GM21786 (cell line): Measurements from ENCODE around the gene PIK3C2G.
"Not testable (repeated sequence)": the region's sequence is repeated elsewhere in the genome, so short reads cannot be mapped to it uniquely, and the experiment has no call there.

ENCODE experiments used
- ATAC-seq: cut with Tn5 transposase; IDR thresholded peaks from one replicate; pipeline ENCODE4 v1.9.1; 2021; ENCODE audit not compliant: unreplicated experiment

The PIK3C2G gene

DNA sequence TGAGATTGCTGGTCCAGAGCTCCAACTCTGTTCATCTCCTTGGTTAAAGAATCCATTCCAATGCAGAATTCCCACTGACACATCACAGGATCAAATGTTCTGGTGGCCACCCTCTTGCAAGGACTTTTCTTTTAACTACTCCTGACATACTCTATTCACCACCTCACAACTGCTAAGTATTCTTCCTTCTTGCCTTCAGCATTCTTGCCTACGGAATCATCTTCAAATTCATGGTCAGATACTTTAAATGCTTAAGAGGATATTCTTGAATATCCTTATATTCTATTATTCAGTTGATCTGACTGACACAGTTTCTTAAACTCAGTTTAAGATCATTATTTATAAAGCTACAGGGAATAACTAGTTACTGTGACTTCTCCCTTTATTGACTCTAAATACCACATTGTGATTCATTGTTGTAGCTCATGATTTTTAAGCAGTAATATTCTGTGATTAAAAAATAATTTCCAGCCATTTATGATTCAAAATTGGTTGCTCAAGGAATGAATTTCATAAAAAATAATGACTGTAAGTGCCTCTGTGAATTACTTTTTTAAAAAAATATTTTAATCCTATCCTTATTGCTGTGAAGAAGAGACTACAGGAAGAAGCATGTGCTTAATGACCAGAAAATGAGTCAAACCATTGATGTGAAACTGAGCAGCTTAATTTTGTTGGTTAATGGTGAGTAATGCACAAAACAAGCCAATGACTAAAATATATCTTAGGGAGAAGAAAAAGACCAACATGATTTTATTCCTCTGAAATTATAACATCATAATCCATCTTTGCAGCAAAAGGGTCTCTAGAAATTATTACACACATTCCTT, 207.1 kb downstream of the PIK3C2G start:
- no peak for ATAC-seq

DNA sequence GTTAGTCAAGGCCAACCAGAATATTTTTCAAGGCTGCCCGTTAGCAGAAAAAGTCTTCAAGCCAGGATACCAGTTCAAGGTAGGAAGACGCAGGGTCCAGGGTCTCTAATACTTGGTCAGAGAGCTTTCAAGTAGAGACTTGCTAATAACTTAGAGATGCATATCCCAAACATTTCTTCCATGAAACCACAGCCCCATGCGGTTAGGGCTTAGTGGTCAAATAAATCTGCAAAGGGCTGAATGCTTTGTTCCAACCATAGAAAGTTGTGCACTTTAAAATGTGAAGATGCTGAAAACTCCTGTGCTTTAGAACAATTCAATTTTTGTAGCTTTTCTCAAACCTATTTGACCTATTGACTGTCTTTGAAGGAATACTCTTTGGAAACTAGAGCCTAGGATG, 208.9 kb downstream of the PIK3C2G start:
- ATAC-seq: no peak

DNA sequence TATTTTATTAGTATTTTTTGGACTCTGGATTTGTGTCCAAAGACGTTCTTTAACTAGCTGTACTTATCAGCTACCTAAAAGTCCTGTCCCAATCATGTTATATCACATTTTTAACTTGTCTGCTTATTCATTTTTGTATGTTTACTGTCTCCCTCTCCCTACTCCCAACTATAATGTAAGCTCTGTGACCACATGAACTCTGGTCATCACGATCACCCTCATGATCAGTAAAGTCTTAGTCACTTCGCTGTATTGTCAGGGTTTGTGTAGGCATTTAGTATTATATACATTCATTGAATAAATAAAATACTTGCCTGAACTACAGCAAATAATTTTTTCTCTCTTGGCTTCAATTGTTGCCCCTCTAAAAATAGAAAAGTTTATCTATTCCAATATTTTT, 211.0 kb downstream of the PIK3C2G start:
- ATAC-seq: no peak

DNA sequence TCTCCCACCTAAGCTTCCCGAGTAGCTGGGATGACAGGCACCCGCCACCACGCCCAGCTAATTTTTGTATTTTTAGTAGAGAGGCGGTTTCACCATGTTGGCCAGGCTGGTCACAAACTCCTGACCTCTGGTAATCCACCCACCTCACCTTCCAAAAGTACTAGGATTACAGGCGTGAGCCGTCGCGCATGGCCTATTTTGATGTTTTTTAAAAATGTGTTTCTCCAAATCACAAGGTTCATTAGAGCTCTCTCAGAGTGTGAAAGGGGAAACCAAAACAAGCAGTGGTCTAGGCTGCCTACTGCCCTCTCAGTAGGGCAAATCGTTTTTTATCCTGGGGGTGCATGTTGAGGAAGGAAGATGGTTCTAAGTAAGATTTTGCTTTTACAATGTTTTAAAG, 211.5 kb downstream of the PIK3C2G start:
- ATAC-seq: no peak

DNA sequence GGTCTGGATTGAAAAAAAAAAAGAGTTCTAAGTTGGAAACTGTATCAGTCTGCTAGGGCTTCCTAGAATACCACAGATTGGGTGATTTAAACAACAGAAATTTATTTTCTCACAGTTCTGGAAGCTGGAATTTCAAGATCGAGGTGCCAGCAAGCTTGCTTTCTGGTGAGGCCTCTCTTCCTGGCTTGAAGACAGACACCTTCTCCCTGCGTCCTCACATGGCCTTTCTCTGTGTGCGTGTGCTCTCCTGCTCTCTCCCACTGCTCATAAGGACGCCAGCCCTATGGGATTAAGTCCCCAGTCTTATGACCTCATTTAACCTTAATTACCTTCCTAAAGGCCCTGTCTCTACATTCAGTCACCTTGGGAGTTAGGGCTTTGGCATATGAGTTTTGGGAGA, 215.5 kb downstream of the PIK3C2G start:
- no peak for ATAC-seq

DNA sequence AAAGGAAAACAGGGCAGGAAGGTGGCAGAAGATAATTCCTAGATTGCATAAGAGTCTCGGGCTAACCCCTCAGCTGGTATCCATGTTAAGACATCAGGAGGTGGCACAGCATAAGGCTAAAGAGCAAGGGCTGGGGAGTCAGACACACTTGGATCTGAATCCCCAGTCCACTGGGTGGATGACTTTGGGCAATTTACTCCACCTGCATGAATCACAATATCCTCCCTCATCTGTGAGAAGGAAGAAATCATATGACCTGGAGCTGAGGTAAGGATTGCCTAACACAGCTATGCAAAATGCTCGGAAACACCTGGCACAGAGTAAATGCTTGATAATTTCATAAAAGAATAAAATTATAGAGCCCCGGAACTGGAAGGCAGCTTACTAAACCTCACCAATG, 217.9 kb downstream of the PIK3C2G start:
- ATAC-seq: no peak

DNA sequence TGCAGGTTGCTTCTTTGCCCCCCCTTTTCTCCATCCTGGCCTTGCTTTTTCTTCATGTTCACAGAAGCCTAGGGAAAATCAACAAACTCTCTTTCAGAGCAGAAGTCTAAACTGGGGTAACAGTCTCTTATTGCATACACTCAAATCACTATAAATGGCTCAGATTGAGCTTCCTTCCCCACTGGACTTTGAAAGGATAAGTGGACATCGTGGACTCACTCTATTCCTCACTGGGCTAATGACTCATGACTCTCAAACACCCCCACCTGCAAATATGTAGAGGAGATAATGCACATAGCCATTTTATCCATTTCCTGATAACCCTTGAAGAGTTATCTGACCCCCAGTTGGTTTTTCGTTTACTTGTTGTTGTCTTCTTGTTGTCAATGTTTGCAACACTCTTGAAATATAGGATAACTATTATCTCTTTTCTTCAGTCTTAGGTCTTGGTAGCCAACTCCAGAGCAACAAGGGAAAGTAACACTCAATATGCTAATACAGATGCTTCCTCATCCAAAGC, 221.3 kb downstream of the PIK3C2G start:
- no peak for ATAC-seq

DNA sequence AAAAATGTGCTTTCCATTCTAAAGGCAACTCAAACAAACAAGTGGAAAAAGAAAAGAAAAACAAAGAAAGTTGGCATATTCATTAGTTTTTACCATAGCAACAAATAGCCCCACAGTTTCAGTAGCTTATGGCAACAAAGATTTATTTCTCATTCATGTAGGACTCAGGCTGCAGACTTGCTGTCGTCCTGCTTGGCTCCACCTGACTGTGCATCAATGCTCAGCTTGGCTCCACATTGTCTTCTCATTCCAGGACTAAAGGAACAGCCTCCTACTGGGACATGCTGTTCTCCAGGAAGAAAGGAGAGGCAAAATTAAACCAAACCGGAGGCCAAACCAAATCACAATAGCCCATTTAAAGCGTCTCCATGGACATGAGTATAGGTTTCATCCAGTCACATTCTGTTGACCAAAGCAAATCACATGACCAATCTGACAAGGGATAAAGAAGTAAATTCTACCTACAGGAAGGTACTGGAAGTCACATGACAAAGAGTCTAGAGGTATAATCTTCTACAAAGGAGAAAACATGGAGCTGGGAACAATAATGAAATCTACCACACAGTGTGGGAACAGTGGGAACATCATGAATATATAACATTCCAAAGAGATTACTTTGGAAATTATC, 222.5 kb downstream of the PIK3C2G start:
- no peak for ATAC-seq

DNA sequence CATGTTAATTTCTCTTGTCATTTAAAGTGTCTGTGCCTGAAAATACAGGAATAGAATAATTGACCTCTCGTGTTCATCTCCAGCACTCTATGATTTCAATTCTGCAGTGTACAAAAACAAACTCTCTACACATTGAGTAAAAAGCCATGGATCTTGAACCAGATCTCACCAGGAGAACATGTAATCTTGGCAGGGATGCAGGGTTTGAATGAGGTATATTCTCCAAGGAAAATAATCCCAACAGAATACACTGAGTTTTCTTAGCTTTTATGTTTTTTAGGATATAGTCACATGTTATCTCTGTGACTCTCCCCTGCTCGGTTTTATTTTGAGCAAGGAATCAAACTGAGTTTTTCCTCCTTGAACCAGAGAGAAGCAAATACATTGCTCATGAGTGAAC, 224.7 kb downstream of the PIK3C2G start:
- ATAC-seq: no peak

DNA sequence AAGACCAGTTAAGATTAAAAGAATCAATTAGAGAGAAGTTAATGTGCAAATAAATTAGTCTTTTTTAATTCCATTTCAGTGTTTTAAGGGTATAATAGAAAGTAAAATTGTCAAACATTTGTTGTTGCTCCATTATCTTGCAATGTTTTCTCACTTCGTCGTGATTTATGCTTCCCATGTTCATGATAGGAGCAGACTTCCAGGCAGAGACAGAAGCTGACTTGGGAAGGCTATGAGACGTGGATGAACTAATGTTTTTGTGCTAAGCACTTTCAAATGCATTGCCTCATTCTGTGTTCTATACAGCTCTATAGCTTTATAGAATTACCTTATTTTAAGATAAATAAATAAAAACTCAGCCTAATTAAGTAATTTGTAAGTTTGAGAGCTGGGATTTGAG, 226.2 kb downstream of the PIK3C2G start:
- no peak for ATAC-seq

DNA sequence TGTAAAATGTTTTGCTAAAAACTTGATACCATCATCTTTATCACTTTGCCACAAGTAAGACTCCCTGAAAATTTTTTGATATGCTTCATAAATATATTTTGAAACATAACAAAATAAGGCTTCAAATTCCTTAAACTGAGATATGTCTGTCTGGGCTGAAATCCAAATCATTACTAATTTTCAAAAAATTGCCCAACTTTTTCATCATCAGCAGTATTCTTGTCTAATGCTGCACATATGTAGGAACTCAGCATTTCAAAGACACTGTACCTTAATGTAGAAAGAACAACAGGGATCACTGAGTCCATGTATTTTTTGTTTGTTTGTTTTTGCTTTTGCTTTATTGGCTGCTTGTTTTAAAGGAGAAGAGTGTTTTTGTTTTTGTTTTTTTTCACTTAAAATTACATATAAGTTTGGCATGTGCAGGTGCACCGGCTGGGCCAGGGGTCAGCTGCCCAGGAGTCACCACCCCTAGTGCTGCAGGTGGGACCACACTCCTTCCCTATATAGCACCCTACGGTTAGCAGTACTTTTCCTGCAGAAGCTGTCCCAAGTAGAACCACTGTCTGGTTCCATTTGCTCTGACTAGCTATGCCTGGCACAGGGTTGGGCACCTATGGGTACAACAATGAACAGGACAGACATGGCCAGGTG, 231.2 kb downstream of the PIK3C2G start:
- no peak for ATAC-seq

DNA sequence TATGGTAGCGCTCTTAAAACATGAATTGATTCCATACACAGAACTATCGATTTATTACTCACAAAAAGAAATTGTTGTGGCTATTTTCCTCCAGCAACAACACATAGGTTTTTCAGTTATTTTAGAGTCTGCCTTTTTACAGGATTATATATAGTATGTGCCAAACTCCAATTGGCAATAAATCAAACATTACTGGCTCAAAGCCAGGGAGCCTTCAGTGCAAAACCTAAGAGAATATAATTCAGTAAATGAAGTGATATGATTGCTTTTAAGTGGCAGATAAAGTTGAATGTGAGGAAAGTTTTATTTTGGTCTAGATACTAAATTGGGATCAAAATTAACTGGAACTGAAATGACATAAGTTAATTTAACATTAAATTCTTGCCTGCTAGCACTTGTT, 234.8 kb downstream of the PIK3C2G start:
- no peak for ATAC-seq

DNA sequence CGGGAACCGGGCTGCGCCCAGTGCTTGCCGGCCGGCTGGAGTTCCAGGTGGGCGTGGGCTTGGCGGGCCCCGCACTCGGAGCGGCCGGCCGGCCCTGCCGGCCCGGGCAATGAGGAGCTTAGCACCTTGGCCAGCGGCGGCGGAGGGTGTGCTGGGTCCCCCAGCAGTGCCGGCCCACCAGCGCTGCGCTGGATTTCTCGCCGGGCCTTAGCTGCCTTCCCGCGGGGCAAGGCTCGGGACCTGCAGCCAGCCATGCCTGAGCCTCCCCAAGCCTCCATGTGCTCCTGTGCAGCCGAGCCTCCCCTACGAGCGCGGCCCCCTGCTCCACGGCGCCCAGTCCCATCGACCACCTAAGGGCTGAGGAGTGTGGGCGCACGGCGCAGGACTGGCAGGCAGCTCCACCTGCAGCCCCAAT, 238.8 kb downstream of the PIK3C2G start:
- ATAC-seq: not testable (repeated sequence)

DNA sequence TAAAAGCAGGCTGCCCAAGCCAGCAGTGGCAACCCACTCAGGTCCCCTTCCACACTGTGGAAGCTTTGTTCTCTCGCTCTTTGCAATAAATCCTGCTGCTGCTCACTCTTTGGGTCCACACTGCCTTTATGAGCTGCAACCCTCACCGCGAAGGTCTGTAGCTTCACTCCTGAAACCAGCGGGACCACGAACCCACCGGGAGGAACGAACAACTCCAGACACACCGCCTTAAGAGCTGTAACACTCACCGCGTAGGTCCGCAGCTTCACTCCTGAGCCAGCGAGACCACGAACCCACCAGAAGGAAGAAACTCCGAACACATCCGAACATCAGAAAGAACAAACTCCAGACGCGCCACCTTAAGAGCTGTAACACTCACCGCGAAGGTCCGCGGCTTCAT, 239.4 kb downstream of the PIK3C2G start:
- not testable (repeated sequence) for ATAC-seq

DNA sequence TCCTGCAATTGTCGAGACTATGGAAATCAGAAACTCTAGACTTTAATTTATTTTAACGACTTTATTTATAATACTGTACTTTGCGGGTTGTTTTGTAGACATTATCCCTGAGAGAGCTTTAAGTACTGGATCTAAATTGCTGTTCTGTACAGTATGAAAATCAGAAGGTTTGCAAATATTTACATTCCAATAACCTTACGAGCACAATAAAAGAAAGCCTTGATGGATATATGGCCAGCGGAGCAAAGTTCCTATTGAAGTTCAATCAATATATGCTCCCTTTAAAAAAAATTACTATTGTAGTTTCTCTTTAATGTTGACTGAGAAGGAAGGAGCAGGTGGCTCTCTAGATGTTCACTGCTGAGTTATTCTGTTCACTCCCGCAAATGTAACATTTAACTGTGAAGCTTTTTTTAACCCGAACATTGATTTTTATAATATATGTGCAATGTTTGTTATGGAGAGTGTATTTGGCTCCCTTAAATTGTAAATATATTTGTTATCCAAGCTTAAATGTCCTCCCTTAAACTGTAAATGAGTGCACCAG, 241.2 kb downstream of the PIK3C2G start:
- no peak for ATAC-seq

DNA sequence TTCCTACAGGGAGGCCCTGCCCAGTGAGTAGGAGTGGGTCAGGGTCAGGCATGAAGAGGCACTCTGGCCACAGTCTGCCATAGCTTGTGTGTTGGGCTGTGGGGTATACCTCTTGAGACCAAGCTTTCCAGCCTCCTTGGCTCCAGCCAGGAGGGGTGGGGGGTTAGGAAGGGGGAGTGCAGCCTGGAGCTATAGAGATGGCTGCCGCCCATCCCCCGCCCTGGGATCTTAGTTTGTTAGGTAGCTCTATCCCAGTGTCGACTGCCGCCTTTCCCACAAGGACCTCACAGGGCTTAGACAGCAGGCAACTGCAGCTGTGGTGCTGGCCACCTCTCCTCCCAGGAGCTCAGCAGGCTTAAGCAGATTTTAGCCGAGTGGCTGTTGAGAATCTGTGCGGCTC, 260.1 kb downstream of the PIK3C2G start:
- no peak for ATAC-seq

DNA sequence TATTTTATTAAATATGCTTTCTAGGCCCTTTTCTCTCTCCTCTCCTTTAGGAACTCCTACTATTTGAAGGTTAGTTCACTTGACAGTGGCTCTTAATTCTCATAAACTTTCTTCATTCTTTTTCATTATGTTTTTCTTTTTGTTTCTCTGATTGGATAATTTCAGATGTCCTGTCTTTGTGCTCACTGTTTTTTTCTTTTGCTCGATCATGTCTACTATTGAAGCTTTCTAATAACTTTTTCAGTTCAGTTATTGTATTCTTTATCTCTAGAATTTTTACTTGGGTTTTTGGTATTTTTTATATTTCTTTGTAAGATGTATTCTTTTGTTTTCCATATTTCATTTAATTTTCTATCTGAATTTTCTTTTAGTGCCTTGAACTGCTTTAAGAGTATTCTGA, 261.5 kb downstream of the PIK3C2G start:
- ATAC-seq: no peak

DNA sequence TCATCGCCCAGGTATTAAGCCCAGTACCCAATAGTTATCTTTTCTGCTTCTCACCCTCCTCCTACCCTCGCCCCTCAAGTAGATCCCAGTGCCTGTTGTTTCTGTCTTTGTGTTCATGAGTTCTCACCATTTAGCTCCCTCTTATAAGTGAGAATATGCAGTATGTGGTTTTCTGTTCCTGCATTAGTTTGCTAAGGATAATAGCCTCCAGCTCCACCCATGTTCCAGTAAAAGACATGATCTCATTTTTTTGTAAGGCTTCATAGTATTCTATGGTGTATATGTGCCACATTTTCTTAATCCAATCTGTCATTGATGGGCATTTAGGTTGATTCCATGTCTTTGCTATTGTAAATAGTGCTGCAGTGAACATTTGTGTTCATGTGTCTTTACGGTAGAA, 281.2 kb downstream of the PIK3C2G start:
- ATAC-seq: not testable (repeated sequence)

DNA sequence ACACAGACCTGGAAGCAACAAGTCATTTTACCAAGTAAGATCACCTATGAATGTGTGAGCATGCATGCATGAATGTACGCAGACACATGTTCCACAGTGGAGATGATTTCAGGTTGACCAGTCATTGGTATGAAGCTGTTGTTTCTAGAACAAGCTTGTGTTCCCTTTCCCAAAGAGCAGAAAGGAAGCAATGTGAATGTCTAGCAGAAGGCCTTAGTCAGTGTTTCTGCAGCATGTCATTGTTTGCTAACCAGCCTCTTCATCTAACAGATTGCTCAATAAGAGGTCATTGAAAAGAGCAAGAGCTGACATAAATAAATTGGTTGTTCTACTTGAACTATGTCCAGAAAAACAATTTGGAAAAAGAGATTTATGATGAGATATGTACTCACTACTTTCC, 285.1 kb downstream of the PIK3C2G start:
- no peak for ATAC-seq

DNA sequence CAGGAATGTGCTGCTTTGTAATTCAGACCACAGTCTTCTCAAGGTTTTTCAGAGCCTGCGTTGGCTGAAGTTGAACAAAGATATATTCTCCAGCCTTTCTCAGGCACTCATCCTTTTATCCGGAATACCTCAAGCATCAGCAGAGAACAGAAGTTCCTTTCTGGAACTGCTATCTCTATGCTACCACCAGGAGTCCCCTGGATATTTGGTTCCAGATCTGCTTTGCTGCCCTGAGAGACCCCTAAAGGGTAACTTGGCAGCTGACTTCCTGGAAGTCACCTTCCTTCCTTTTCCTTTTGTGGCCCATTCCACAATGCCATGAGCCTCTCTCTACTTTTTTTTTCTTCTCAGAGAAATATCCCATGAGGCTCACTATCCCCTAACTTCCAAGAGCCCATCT, 288.3 kb downstream of the PIK3C2G start:
- ATAC-seq: no peak

DNA sequence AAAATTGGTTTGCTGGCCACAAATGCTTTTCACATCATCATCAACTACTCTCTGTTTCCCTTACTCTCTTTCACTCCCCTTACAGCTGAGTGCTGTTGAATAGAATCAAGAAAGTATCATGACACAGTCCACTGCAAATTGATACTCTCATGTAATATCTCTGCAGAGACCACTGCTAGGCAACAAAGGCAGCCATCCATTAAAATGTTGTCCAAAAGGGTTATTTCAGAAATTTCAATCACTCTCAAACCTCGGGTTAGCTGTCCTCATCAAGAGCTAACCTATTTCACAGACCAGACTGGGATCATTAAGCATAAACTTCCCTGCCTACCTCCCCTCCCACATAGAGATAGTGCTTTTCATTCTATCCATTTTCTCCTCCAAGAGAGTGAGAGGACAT, 289.8 kb downstream of the PIK3C2G start:
- ATAC-seq: no peak

DNA sequence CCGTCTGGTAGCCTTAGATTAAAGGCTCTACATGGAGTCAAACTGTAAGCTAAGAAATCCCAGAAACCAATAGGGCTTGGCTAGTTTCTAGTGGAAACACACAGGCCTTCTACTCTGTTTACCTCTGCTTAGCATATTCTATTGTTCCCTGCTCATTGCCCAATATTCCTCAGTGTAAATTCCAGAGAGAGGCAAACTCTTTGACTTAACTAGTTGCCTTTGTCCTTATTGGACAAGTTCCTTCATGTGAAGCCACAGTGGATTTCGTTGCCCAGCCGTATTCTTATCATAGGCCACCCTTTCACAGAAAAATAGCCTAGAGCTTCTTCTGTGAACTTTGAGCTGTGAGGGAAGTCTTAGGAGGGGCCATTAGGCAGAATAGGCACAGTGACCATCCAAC, 290.4 kb downstream of the PIK3C2G start:
- no peak for ATAC-seq
